Tibial nerve (tissue), 4 donors: ENCODE data around the gene TAF11L13. TPM values are rescaled to one million over a fixed set of nuclear protein-coding genes. Genes with fewer than 3 reads are reported as not detected.
"Not testable (repeated sequence)": the region's sequence is repeated elsewhere in the genome, so short reads cannot be mapped to it uniquely, and the experiment has no call there.

Experiments
- DNase-seq, 2 donors: peaks; one replicate each; pipeline ENCODE4 v3.0.0-alpha.2; 2019; ENCODE audit warnings: low spot score in 2 of 2
- H3K27ac ChIP-seq, 4 donors: fragments of 200-600 bp; sonication (generic) in 3 of 4; one replicate each; pipeline ENCODE4 v1.5.1; 2017 to 2019; ENCODE audit warnings: mild to moderate bottlenecking in 1 of 4
- H3K27me3 ChIP-seq, 2 donors: fragments of 200-600 bp; sonication (generic) in 1 of 2; one replicate each; pipeline versions ENCODE4 v1.5.1 to v1.6.0; 2017 to 2019
- H3K36me3 ChIP-seq, 3 donors: fragments of 200-600 bp; sonication (generic); one replicate each; pipeline ENCODE4 v1.5.1; 2018 to 2019
- H3K4me1 ChIP-seq, 4 donors: fragments of 200-600 bp; sonication (generic) in 3 of 4; one replicate each; pipeline ENCODE4 v1.5.1; 2017 to 2019
- H3K4me3 ChIP-seq, 4 donors: fragments of 200-600 bp; sonication (generic) in 3 of 4; one replicate each; pipeline ENCODE4 v1.5.1; 2017 to 2019; ENCODE audit warnings: mild to moderate bottlenecking in 1 of 4, moderate library complexity in 1 of 4
- H3K9me3 ChIP-seq, 4 donors: fragments of 200-600 bp; sonication (generic) in 3 of 4; one replicate each; pipeline ENCODE4 v1.5.1; 2017 to 2019
- EP300 ChIP-seq, 2 donors: sonication (generic); formaldehyde crosslinking; IDR thresholded peaks; one replicate each; pipeline ENCODE4 v1.6.1; 2017; ENCODE audit warnings: antibody characterized with exemption in 2 of 2, mild to moderate bottlenecking in 1 of 2
- POLR2A ChIP-seq, 2 donors: fragments of 450-650 bp; IDR thresholded peaks; one replicate each; pipeline ENCODE4 v1.6.1; 2017; ENCODE audit warnings: antibody characterized with exemption in 2 of 2, mild to moderate bottlenecking in 2 of 2, moderate library complexity in 2 of 2
- WGBS, 2 donors: methylation state at CpG; one replicate each; pipeline ENCODE4 v1.1.5; 2018; 5-methylcytosine and 5-hydroxymethylcytosine counted together
- total RNA-seq, 4 donors: library from RNA; depleted of rRNA; stranded (reverse); fragments of >200 nt; gene quantifications; one replicate each; pipeline ENCODE4 v1.1.0, GENCODE V29; 2016
- TF ChIP-seq, protein P1 (sequence below), 5 experiments: fragments of 200-600 bp in 3 of 5; fragments of 450-650 bp in 2 of 5; sonication (generic) in 3 of 5; IDR thresholded peaks; one replicate each; pipeline ENCODE4 v1.5.1; 2016 to 2019; ENCODE audit warnings: antibody characterized with exemption in 5 of 5, mild to moderate bottlenecking in 3 of 5, moderate library complexity in 2 of 5

TAF11L13 gene
- total RNA-seq, 4 donors from 2014 or later, result not detected

DNA sequence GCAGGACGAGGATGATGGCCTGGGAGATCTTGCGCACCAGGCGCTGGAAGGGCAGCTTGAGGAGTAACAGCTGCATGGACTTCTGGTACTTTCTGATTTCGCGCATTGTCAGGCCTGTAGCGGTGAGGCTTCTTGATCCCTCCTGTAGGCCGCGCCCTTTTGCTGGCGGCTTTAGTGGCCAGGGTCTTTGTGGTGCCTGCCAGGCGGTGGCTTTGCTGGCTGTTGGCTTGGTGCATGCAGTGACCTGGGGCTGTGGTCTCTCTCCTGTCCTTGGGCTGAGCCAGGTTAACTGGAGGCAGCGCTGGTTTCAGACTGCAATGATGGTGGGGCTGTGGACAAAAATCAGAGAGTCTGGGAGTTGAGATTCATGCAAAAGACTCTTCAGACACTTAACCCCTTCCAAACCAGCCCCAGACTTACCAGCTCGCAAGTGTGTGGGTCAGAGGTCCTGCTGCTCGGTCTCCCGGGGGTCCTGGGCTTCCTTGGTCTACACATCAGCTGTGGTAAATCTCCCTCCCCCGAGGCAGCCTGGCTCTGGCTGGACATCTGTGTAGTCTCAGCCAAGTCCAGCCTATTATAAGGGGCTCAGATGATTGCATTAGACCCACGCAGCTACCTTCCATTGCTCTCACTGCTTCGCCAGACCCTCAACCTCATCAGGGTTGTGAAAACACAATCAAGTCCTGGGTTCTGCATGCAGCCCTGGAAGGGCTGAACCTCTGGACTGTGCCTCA lies 16.8 kb upstream of the TAF11L13 start:
- 91 to 97% methylated on average over 12 to 17 of the region's 17 CpGs for WGBS, 2 donors
- Histone ChIP-seq H3K4me3 (no peak overlapping the region), H3K4me1 (no peaks in the 10 kb centered on the region), H3K27me3 (no peaks in the 10 kb centered on the region), H3K36me3 (no peaks in the 10 kb centered on the region), H3K9me3 (no peaks in the 10 kb centered on the region), H3K27ac (no peak overlapping the region)
- no peak for DNase-seq
- TF ChIP-seq EP300 (IDR thresholded peaks at IDR 0.05) (no peak), POLR2A (IDR thresholded peaks at IDR 0.05) (no peak)
- TF ChIP-seq, protein P1, sequence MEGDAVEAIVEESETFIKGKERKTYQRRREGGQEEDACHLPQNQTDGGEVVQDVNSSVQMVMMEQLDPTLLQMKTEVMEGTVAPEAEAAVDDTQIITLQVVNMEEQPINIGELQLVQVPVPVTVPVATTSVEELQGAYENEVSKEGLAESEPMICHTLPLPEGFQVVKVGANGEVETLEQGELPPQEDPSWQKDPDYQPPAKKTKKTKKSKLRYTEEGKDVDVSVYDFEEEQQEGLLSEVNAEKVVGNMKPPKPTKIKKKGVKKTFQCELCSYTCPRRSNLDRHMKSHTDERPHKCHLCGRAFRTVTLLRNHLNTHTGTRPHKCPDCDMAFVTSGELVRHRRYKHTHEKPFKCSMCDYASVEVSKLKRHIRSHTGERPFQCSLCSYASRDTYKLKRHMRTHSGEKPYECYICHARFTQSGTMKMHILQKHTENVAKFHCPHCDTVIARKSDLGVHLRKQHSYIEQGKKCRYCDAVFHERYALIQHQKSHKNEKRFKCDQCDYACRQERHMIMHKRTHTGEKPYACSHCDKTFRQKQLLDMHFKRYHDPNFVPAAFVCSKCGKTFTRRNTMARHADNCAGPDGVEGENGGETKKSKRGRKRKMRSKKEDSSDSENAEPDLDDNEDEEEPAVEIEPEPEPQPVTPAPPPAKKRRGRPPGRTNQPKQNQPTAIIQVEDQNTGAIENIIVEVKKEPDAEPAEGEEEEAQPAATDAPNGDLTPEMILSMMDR (IDR thresholded peaks at IDR 0.05), result no peak

DNA sequence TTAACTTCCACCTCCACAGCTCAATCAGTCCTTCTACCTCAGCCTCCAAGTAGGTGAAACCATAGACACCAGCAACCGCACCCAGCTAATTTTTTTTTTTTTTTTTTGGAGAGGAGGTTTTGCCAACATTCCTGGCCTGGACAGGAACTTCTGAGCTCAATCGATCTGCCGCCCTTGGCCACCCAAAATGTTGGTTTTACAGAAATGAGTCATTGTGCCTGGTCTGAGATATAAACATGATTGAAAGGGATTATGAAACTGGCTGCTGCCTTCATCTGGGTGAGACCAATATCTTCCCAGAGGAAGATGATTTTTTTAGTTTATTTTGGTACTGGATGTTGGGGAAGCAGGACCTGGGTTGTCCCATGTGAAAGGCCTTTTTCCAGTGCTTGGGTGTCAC lies 12.5 kb upstream of the TAF11L13 start:
- 78 to 86% methylated on average over 3 of the region's 3 CpGs for WGBS, 2 donors
- no peaks in the 10 kb centered on the region for H3K9me3 ChIP-seq
- H3K4me1 ChIP-seq, result no peaks in the 10 kb centered on the region
- TF ChIP-seq POLR2A (IDR thresholded peaks at IDR 0.05), result no peak
- no peak for TF ChIP-seq EP300 (IDR thresholded peaks at IDR 0.05)
- TF ChIP-seq, protein P1 (IDR thresholded peaks at IDR 0.05), result no peak
- DNase-seq, result no peak
- H3K27ac ChIP-seq, result no peak overlapping the region
- no peak overlapping the region for H3K4me3 ChIP-seq
- no peaks in the 10 kb centered on the region for H3K27me3 ChIP-seq
- no peaks in the 10 kb centered on the region for H3K36me3 ChIP-seq

GRCh38 chr5:17620627-17621026 lies 11.3 kb upstream of the TAF11L13 start:
- TF ChIP-seq POLR2A (IDR thresholded peaks at IDR 0.05) (no peak), EP300 (IDR thresholded peaks at IDR 0.05) (no peak)
- TF ChIP-seq, protein P1 (IDR thresholded peaks at IDR 0.05), result no peak
- no peak overlapping the region for H3K27ac ChIP-seq
- 85 to 88% methylated on average over 10 to 17 of the region's 17 CpGs for WGBS, 2 donors
- no peaks in the 10 kb centered on the region for H3K4me1 ChIP-seq
- no peak overlapping the region for H3K4me3 ChIP-seq
- H3K9me3 ChIP-seq, result no peaks in the 10 kb centered on the region
- DNase-seq, result no peak
- H3K36me3 ChIP-seq, result no peaks in the 10 kb centered on the region
- no peaks in the 10 kb centered on the region for H3K27me3 ChIP-seq

DNA sequence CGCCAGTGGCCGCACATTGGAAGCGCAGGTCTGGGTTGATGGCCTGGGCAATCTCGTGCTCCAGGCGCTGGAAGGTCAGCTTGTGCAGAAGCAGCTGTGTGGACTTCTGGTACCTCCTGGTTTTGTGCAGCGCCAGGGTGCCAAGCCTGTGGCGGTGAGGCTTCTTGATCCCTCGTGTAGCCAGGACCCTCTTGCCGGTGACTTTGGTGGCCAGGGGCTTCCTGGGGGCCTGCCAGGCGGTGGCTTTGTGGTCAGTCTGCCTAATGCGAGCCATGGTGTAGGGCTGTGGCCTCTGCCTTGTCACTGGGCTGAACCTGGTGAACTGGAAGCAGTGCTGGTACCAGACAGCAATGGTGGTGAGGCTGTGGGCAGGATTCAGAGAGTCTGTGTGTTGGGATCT lies 6.2 kb upstream of the TAF11L13 start:
- no peaks in the 10 kb centered on the region for H3K9me3 ChIP-seq
- no peaks in the 10 kb centered on the region for H3K36me3 ChIP-seq
- 87 to 98% methylated on average over 7 to 11 of the region's 11 CpGs for WGBS, 2 donors
- H3K4me1 ChIP-seq, result no peaks in the 10 kb centered on the region
- H3K4me3 ChIP-seq, result no peak overlapping the region
- H3K27me3 ChIP-seq, result no peaks in the 10 kb centered on the region
- DNase-seq, result no peak
- TF ChIP-seq EP300 (IDR thresholded peaks at IDR 0.05) (no peak), POLR2A (IDR thresholded peaks at IDR 0.05) (no peak)
- TF ChIP-seq, protein P1 (IDR thresholded peaks at IDR 0.05), result no peak
- H3K27ac ChIP-seq, result no peak overlapping the region

- Histone ChIP-seq H3K36me3 (no peaks in the 10 kb centered on the region), H3K4me3 (no peak within 1 kb of the TSS), H3K27ac (no peak within 1 kb of the TSS), H3K27me3 (no peaks in the 10 kb centered on the region), H3K9me3 (no peaks in the 10 kb centered on the region), H3K4me1 (no peaks in the 10 kb centered on the region)
- 93 to 97% methylated on average over 5 of the region's 5 CpGs for WGBS, 2 donors
- TF ChIP-seq POLR2A (IDR thresholded peaks at IDR 0.05), result no peak
- TF ChIP-seq, protein P1 (IDR thresholded peaks at IDR 0.05), result no peak
- no peak for TF ChIP-seq EP300 (IDR thresholded peaks at IDR 0.05)
- DNase-seq, result no peak
Measured at GRCh38 chr5:17634160-17634559, 2.3 kb downstream of the TAF11L13 start, which contains the start of gene TAF11L14. Gene TAF11L14 (plus strand): TSS chr5:17634460.

GRCh38 chr5:17649232-17649631 lies 17.3 kb downstream of the TAF11L13 start:
- not testable (repeated sequence) for H3K36me3 ChIP-seq, H3K9me3 ChIP-seq, H3K4me3 ChIP-seq, H3K4me1 ChIP-seq, H3K27ac ChIP-seq, H3K27me3 ChIP-seq, DNase-seq
- 87 to 92% methylated on average over 10 of the region's 10 CpGs for WGBS, 2 donors

GRCh38 chr5:17655201-17655759 lies 23.4 kb downstream of the TAF11L13 start:
- H3K36me3 ChIP-seq, H3K4me1 ChIP-seq, H3K27me3 ChIP-seq, H3K27ac ChIP-seq, H3K4me3 ChIP-seq, H3K9me3 ChIP-seq, DNase-seq: not testable (repeated sequence)
- WGBS, 2 donors, result 95 to 97% methylated on average over 22 to 23 of the region's 32 CpGs
